Activated CD8-positive, alpha-beta memory T cell treated with anti-CD3 and anti-CD28 coated beads for 24 hours (primary cell): ENCODE results near the gene CSHL1.
"Not testable (repeated sequence)": the region's sequence is repeated elsewhere in the genome, so short reads cannot be mapped to it uniquely, and the experiment has no call there.

ENCODE experiments used
- DNase-seq: peaks from one replicate; pipeline ENCODE4 v3.0.0-alpha.2; 2020

Gene CSHL1

DNA sequence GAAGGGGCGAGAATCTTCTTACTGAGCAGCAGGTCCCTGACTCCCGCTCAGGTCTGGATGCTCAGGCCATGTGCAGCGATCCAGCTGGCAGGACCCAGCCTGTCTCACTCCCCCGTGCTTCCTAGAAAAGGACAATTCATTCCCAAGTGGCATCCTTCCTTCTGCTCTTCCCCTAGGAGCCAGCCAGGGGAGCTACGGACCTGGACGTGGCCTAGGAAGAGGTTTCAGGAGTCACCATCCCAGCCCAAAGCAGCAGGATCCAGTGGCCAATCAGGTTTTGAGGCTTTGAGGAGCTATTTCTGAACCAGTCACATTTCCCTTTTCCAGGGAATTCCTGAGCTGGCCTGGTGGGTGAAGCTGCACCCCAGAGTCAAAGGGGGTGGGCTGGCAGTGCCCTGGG, 28.8 kb upstream of the CSHL1 start:
- DNase-seq, result no peak

DNA sequence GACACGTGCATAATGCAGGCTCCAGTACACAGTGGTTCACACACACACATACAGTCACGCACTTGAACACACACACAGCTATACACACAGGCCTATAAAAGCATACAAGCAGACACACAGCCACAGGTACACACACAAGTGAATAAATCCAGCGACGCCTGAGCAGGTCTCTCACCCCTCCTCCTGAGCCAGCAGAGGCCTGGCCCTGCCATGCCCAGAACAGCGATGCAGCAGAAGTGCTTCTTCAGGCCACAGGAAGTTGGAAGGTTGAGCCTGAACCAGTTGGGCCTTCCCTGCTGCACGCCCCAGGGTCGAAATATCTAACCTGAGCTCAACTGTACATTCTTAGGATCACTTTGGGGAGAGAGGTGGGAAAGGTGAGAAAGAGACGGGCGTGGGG, 28.3 kb upstream of the CSHL1 start:
- DNase-seq, result no peak

DNA sequence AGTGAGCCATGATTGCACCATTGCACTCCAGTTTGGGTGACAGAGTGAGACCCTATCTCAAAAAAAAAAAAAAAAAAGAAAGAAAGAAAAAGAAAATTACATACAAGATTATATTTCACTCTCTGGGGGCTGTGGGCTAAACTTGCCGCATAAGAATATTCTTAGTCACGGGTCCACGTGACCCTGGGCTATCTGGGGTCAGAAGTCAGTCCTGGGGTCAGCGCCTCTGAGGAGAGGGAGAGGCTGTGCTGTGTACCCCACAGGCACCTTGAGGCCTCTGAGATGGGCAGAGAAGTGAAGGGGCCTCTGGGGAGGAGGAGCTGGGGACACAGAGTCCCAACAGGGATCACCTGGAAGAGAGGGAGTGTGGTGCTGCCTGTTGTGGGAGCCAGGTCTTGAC, 26.9 kb upstream of the CSHL1 start:
- DNase-seq, result no peak

DNA sequence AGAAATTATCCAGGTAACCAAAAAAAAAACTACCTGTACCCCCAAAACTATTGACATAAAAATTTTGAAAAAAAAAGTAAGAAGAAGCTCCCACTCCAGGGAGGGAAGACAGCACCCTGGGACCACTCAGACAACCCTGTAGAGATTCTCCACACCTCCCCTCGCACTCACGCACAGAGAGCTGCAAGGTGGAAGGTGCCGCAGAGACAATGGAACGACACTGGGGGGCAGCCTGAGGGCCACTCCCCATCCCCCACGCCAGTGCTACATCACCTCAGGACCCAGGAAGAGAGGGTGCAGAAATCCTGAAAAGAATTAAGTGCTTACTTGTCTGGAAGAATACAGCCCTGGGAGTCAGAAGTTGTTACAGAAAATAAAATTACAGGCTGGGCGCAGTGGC, 26.3 kb upstream of the CSHL1 start:
- no peak for DNase-seq

DNA sequence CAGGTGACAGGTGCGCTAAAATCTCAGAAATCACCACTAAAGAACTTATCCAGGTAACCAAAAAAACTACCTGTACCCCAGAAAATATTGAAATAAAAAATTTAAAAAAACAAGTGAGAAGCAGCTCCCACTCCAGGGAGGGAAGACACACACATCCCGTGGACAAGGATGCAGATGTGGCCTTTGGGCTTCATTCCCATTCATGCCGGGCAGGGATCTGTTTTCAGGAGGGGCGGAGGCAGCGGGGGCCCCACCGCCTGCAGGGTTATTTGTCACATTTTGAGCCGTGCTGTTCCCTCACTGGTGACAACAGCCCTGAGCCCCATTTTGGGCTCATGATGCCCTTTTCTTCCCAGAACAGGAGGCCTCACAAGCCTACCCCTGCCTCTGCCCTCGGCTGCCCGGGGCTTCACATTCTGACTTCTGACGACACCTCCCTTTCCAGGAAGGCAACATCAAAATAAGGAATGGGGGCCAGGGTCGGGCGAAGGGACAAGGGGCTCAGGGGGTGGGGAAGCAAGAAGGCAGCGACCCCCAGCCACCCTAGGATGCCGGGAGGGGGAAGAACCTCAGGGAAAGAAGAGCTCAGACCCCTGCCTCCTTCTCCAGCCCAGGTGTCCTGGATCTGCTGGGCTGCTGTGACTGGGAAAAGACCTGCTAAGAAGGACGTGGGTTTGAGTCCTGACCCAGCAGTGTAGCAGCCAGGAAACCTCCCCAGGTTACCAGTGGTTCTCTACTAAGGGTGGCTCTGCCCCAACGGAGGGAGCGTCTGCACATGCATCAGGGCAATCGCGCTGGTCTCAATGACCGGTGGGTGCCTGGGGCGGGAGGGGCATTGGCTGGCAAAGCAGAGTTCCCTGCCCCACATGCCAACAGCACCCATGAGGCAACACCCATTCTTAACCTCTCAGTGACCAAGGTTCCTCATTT, 23.4 kb upstream of the CSHL1 start:
- no peak for DNase-seq

DNA sequence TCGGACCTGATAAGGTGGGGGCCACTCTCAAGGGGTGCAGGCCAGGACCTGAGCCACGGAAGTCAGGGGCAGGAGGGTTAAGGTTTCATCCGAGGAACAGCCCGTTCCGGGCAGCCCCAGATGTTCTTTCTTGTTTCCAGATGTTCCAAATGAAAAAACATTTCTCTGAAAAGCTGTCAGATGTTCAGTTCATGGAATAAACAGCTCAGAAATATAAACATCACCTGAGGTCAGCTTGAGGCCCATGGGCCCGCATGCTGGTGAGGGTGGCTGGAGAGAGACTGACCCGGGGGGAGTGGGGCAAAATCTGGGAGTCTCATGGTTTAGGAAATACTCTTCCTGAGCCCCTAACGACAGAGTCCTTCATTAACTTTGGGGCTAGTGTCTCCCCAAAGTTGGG, 22.5 kb upstream of the CSHL1 start:
- no peak for DNase-seq

DNA sequence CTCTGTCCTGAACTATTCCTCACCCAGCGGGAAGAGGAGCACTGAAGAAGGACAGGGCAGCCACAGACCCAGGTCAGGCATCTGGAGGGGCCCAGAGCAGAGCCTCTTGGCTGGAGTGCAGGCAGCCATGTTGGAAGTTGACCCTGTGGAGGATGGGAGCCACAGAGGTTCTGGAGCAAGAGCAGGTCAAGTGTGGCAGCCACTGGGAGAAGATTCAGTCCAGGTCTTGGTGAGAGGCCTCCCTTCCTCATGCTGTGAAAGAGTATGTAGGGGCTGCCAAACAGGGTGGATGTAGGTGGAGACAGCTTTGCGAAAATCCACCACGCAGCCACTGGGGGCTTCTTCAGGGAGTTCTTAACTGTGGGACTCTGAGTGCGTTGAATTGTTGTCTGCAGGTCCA, 21.7 kb upstream of the CSHL1 start:
- DNase-seq, result no peak

DNA sequence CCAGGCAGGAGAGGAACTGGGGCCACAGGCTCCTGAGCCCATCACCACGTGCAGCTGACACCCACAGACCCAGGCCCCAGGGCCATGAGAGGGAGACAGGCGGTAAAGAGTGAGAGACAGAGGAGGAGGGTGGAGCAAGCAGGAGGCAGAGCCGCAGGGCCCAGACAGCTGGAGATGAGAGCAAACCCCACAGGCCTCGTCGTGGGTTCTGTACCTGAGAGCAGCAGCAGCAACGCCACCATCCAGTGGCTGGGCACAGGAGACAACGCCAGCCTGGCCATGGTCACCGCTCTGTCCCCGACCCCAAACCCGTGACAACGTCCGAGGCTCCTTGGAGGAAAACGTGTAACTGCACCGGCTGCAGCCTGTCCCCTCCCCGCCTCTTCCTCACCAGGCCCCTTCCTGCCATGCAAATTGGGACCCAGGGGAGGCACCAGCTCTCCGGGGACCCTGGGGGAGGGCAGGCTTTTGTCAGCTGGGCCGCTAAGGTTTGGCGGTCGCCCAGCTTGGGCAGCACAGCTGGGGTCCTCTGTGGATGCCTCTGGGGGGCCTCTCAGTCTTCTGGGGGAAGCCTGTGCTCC, 21.0 kb upstream of the CSHL1 start, which contains the start of gene CD79B:
CD79B (minus strand) TSS at position 351 of the 581 bp plus-strand sequence; CDS start at position 281, 70 bp downstream.
- DNase-seq, result peak; percentile 78

DNA sequence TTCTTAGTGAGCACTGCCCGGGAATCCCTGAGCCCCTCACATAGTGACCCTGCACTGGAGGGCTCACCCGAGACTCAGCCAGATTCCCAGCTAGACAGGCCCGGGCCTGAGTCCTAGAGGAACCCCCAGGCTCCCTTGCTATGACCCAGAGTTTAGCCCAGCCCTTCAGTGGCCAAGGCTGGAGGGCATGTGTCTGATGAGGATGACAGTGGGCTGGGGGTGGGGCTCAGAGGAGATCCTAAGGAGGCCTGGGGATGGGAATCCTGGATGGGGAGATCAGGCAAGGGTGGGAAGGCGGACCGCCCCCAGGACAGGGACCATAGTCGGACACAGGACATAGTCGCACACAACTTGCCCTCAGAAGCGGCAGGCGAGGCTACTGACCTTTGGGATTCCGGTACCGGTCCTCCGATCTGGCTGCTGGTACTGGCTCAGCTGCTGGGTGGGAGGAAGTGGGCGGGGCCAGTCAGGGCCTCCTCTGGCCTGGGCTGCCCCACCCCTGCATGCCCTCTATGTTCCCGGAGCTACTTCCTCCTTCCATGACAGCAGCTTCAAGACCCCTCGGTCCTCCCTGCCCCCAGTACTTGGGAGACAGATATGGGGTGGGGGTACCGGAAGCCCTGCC, 20.0 kb upstream of the CSHL1 start:
- peak; percentile 80 for DNase-seq

DNA sequence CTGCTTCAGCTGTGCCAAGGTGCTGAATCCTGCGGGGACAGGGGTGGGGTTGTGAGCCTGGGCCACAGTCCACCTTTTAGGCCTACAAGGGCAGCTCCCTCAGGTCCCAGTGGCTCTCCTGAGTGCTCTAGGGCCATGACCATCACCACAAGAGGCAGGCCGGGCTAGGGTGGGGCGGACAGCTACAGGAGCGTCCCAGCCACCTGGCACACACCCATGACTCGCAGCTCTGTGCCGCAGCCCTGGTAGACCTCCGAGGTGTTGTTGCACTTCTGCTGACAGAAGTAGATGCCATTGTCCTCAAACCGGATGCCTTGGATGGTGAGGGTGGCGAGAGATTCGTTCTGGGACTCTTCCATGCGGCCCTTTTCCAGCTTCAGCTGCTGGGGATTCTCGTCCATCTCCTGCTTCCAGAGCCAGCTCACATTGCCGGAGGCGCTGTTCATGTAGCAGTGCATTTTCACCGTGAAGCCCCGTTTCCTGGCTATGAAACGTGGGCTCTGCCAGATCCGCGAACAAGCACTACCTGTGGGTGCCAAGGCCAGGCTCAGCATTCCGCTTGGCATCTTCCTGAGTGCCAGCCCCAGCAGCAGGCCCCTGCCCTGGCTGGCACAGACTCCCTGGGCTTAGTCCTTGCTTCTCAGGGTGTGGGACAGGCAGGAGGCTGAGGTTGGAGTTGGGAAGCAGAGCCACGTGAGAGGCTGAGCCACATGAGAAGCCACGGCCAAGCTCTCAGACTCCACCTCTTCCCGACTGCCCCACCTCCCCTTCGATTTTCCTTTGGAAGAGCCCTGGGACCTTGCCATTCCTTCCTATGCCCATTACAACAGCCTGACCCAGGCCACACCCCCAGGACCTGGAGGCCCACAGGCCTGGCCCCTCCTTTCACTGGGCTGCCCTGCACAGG, 19.1 kb upstream of the CSHL1 start:
- no peak for DNase-seq

DNA sequence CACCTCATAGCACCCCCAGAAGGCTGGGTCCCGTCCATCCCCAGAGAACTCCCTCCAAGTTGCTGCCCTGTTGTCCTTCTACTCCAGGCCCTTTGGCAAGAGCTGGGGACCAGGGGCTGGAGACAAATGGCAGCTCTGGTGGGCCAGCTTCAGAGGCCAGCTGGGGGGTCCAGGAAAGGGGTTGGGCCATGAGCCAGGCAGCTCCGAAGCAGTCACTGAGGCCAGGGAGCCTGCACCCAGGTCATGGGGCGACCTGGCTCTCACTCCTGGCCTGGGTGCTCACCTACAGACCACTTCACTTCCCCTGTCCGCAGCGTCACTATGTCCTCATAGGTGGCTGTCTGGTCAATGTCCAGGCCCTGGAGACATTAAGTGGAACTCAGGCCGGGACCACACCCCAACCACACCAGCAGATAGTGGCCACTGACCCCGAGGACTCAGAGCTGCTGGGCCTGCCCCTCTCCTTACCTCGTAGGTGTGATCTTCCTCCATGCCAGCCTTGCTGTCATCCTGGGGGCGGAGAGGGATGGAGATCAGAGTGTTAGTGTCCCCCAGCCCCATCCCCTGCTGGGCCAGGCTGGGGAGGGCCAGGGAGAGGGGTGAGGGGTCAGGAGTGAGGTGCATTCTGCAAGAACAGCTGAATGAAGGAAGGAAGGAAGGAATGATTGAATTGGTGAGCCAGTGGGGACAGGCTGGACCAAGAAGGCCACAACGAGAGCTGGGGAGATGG, 18.1 kb upstream of the CSHL1 start:
- no peak for DNase-seq

DNA sequence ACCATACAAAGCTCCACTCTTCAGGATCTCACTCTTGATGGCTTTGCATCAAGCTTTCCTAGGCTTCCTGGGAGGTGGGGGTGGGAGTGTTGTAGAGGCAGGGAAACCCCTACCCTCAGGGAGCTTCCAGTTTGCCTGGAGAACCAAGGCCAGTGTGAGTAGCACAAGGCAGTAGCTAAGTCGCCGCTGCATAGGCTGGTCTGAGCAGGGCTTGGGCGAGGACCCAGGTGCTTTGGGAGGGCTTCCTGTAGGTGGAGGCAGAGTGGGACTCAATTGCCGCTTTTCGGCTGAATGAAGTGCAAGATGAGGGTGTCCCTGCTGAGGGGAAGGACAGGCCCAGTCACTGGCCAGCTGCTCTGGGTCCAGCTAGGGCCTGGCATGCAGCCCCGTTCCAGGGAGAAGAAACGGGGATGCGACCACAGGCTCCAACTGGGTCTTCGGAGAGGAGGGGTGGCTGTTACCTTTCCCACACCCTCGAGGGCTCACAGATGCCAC, 17.2 kb upstream of the CSHL1 start:
- DNase-seq, result no peak

DNA sequence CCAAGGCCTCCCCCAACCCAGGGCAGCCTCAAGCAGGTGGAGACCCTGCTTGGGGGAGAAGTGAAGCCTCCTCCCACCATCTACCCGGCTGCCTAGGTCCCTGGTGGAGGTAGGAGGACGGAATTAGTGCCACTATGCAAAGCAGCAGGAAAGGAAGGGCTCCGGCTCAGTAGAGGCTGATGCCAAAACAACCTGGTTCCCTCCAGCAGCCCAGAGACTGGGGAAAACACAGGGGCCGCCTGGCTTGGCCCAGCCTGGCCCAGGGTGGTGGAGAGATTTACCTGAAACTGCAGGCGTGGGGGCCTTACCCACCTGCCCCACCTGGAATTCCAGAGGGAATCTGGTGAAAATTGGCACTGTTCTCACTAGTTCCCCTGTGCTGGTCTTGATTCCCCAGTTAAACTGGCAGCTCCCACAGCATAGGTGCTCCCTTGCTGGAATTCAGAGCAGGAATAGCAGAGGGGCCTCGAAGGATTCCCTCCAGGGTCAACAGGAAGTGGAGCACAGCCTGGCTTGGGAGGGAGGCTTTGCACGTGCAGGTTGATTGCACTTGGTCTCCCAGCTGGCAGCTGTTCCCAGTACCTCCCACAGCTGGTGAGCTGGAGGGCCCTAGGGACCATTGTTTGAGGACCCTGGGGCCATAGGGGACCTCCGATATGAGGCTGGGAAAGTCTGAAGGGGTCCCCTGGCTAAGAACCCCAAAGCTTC, 16.6 kb upstream of the CSHL1 start:
- DNase-seq, result no peak

DNA sequence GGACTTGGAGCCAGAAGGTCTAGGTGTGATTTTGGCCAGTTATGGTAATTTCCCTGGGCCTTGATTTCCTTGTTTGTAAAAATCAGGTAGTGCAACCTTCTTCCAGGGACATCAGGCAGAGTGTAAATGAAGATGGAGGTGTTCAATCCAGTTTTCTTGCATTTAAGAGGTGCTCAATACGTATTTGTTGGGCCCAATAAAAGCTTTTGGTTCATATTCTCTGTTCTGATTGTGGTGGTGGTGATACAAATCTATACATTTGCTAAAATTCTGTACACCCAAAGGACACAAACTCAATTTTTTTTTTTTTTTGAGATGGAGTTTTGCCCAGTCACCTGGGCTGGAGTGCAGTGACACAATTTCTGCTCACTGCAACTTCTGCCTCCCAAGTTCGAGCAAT, 15.1 kb upstream of the CSHL1 start:
- no peak for DNase-seq

DNA sequence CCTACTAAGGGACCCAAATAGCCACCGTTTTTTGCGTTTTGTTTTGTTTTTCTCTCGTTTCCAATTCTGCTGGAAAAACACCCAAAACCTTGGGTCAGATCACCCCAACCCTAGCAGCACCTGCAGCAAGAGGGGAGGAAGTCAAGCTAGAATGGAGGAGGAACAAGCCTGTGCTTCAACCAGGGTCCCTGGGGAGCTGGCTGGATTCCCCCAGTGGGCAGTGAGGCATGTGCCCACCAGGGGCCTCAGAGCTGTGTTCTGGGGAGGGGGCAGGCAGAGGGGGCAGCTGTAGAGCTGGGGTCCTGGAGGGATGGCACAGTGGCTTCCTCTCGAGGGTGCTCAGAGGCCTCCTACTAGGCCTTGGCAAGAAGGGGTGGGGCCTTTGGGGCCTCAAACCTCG, 14.6 kb upstream of the CSHL1 start:
- DNase-seq, result no peak

DNA sequence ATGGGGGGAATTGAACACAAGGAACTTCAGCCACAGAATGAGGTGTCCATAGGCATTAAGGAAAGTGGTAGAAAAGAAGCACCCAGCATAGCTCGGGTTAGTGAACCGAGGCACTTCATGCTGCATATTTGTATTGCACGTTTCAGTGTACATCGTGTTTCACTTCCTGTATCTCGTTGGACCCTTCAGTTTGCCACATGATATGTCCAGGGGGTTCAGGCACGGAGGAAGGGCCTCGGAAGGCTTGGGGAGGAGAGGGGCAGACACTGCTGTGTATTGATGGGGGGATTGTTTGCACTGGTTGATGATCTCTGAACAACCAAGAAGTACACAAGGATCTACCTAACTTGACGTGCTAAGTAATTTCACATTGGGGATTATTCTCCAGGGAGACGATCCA, 11.3 kb upstream of the CSHL1 start:
- not testable (repeated sequence) for DNase-seq

DNA sequence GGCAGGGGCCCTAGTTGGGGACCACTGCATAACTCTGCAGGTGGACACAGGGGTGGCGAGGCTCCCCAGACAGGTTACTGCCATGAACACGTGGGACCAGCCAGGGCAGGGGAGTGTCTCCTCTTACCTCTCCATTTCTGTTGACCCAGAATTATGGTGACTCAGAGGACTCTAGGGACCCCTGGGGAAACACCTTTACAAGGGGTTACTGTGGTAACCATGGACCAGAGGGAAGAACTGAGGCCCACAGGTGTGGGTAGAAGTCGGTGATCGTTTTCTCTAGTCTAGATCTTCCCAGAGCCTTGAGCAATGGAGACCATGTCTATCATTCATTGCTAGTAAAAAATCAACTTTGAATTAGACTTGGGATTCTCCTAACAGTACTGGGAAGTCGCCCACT, 9.7 kb upstream of the CSHL1 start:
- DNase-seq, result not testable (repeated sequence)

DNA sequence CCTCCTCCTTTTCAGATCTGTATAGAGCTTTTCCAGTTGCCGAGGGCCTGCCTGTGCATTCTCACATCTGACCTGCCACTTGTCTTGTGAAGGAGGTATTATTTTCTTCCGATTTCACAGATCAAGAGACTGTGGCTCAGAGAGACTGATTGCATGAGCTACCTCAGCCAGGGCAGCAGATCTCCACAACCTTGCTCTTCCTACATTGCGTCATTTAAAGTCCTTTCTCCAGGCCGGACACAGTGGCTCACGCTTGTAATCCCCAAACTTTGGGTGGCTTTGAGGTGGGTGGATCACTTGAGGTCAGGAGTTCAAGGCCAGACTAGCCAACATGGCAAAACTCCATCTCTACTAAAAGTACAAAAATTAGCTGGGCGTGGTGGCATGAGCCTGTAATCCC, 9.0 kb upstream of the CSHL1 start:
- not testable (repeated sequence) for DNase-seq

DNA sequence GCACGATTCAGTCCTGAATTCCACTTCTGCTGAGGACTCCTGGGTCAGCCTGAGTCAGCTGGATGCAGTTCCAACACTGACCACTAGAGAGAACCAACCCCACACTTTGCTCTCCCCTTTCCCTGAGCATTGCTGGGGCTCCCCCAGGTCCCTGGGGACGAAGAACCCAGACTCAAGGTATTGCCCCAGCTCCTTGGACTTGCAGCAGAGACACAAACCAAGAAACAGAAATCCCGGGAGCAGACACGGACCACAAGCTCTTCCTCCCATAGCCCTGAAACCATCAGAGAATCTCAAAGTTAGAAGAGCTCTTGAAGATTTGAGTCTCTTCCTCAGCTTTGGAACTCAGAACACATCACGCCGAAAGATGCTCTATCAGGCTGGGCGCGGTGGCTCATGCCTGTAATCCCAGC, 8.3 kb upstream of the CSHL1 start:
- DNase-seq, result peak; percentile 86

DNA sequence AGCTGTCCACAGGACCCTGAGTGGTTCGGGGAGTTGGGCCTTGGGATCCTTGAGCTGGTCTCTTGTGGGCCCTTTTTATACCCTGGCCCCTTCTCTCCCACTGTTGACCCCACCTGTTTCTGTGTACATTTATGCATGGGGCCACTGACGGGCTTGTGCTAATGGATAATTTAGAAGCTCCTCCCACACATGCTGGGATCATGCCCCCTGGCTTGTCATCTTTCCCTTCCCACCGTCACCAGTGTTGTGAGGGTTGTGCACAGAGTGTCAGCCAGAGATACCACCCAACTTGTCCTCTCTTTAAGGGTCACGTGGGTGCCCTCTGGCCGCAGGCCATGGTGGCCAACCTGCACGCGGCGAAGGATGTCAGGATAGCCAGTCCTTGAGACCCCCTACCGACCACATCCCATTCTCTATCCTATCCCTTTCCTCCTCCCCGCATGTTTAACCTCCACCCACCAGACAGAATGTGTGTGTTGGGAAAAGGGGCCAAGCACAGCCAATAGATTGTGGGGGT, 7.8 kb upstream of the CSHL1 start, which contains the start of gene GH1:
GH1 (minus strand) TSS at position 51 of the 517 bp plus-strand sequence. CDS start 63 bp downstream, outside the sequence.
- DNase-seq, result not testable (repeated sequence)

DNA sequence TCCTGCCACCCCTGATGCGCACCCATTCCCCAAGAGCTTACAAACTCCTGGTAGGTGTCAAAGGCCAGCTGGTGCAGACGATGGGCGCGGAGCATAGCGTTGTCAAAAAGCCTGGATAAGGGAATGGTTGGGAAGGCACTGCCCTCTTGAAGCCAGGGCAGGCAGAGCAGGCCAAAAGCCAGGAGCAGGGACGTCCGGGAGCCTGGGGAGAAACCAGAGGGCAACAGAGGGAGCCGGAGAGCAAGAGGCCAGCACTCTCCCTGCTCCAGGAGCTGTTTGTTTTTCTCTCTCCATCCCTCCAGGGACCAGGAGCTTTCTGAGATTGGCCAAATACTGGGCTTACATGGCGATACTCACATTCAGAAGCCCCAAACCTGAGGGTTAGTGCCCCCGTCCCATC, 7.2 kb upstream of the CSHL1 start:
- no peak for DNase-seq
